GM12878 (cell line): Measurements from ENCODE around the gene APOLD1. TPM values are rescaled to one million over a fixed set of nuclear protein-coding genes. Genes with fewer than 3 reads are reported as not detected.
A peak's percentile ranks its signal among the peaks of the same experiment; 100 is the strongest.

Experiments used
- BCL3 ChIP-seq: IDR thresholded peaks from 2 replicates; pipeline ENCODE4 v1.6.1; 2011; ENCODE audit warnings: borderline replicate concordance, low read depth, mild to moderate bottlenecking, moderate library complexity, low read length; ENCODE audit not compliant: insufficient read depth, poor library complexity, severe bottlenecking
- CHD1 ChIP-seq: IDR thresholded peaks from 2 replicates; pipeline ENCODE4 v1.6.1; 2012; ENCODE audit warnings: low read depth, low read length, improper control_type of control experiment
- DPF2 ChIP-seq: fragments of 450-650 bp; IDR thresholded peaks from 2 replicates; pipeline ENCODE4 v1.6.1; 2017; ENCODE audit warnings: mild to moderate bottlenecking
- E2F8 ChIP-seq: fragments of 450-650 bp; IDR thresholded peaks from 2 replicates; pipeline ENCODE4 v1.6.1; 2018; ENCODE audit warnings: mild to moderate bottlenecking, low read depth, moderate library complexity; ENCODE audit not compliant: partially characterized antibody
- GATAD2B ChIP-seq: fragments of 450-650 bp; conservative IDR thresholded peaks from 2 replicates; pipeline ENCODE4 v1.6.1; 2017; ENCODE audit warnings: low read depth, mild to moderate bottlenecking, moderate library complexity
- IKZF1 ChIP-seq: fragments of 450-650 bp; conservative IDR thresholded peaks from 2 replicates; pipeline ENCODE4 v1.6.1; 2017; ENCODE audit warnings: antibody characterized with exemption, mild to moderate bottlenecking
- IRF5 ChIP-seq: fragments of 450-650 bp; IDR thresholded peaks from 2 replicates; pipeline ENCODE4 v1.6.1; 2017; ENCODE audit warnings: borderline replicate concordance
- KAT2A ChIP-seq: conservative IDR thresholded peaks from 2 replicates; pipeline ENCODE4 v1.6.1; 2011; ENCODE audit warnings: low read depth, low read length; ENCODE audit not compliant: control insufficient read depth
- KLF5 ChIP-seq: fragments of 450-650 bp; IDR thresholded peaks from 2 replicates; pipeline ENCODE4 v1.6.1; 2014; ENCODE audit warnings: mild to moderate bottlenecking; ENCODE audit not compliant: partially characterized antibody
- LARP7 ChIP-seq: fragments of 450-650 bp; IDR thresholded peaks from 2 replicates; pipeline ENCODE4 v1.6.1; 2017; ENCODE audit warnings: mild to moderate bottlenecking
- MYB ChIP-seq: fragments of 150-350 bp; IDR thresholded peaks from 2 replicates; pipeline ENCODE4 v1.6.1; 2014; ENCODE audit warnings: mild to moderate bottlenecking, low read depth, low read length, borderline replicate concordance
- MYC ChIP-seq: IDR thresholded peaks from 2 replicates; pipeline ENCODE4 v1.6.1; 2011; ENCODE audit warnings: mild to moderate bottlenecking, low read length, moderate library complexity, inconsistent platforms; ENCODE audit not compliant: insufficient read depth, insufficient replicate concordance, insufficient read length, severe bottlenecking
- PKNOX1 ChIP-seq: fragments of 450-650 bp; IDR thresholded peaks from 2 replicates; pipeline ENCODE4 v1.6.1; 2016; ENCODE audit warnings: mild to moderate bottlenecking
- RELA ChIP-seq: fragments of 450-650 bp; IDR thresholded peaks from 2 replicates; pipeline ENCODE4 v1.8.0; 2014; ENCODE audit warnings: borderline replicate concordance; ENCODE audit not compliant: partially characterized antibody
- SIX5 ChIP-seq: IDR thresholded peaks from 2 replicates; pipeline ENCODE4 v1.6.1; 2011; ENCODE audit warnings: mild to moderate bottlenecking, low read depth, low read length, moderate library complexity; ENCODE audit not compliant: severe bottlenecking
- STAT1 ChIP-seq: fragments of 450-650 bp; conservative IDR thresholded peaks from 2 replicates; pipeline ENCODE4 v1.6.1; 2014; ENCODE audit warnings: antibody characterized with exemption, mild to moderate bottlenecking
- TAF1 ChIP-seq: IDR thresholded peaks from 2 replicates; pipeline ENCODE4 v1.6.1; 2011; ENCODE audit warnings: mild to moderate bottlenecking, low read depth, low read length, borderline replicate concordance
- USF2 ChIP-seq: IDR thresholded peaks from 2 replicates; pipeline ENCODE4 v1.6.1; 2011; ENCODE audit warnings: low read depth, low read length, improper control_type of control experiment, borderline replicate concordance
- ZBTB33 ChIP-seq: fragments of 450-650 bp; IDR thresholded peaks from 2 replicates; pipeline ENCODE4 v1.6.1; 2017; ENCODE audit warnings: mild to moderate bottlenecking
- ZNF217 ChIP-seq: fragments of 450-650 bp; IDR thresholded peaks from 2 replicates; pipeline ENCODE4 v1.6.1; 2017; ENCODE audit warnings: antibody characterized with exemption, mild to moderate bottlenecking
- polyA plus RNA-seq, 11 experiments: library from polyadenylated mRNA; depleted of rRNA in 4 of 11; unstranded in 6 of 11; stranded (reverse) in 5 of 11; fragments of >200 nt; fragmentation: Nextera tagmentation in 4 of 11; fragmentation: Illumina TruSeq in 1 of 11; extraction: Ambion mirVana in 4 of 11; extraction: Trizol in 1 of 11; gene quantifications; 1 replicate in 1 of 11; 2 replicates in 10 of 11; pipeline versions ENCODE4 v1.2.1 to v1.2.3, GENCODE V29; 2011 to 2016; ENCODE audit warnings: inconsistent platforms in 2 of 11, missing spikeins in 2 of 11, low read depth in 1 of 11
- total RNA-seq, 4 experiments: library from RNA; depleted of rRNA in 3 of 4; stranded (reverse); fragments of >200 nt in 3 of 4; fragmentation: Illumina TruSeq in 1 of 4; extraction: Trizol in 1 of 4; gene quantifications; 2 replicates each; pipeline versions ENCODE4 v1.2.1 to v1.2.3, GENCODE V29; 2013 to 2021

APOLD1 gene
- total and polyA plus RNA-seq, 10 of the 15 experiments (the other 5 are each of a cell fraction or from before 2014, with no cell fraction given): 1.1 to 8.9 (median 4.2) TPM

- no peak for TF ChIP-seq RELA
- no peak for TF ChIP-seq IRF5
- TF ChIP-seq BCL3: no peak
- TF ChIP-seq IKZF1: no peak; the same call in 1 of the 2 replicates
- TF ChIP-seq KAT2A: no peak
- TF ChIP-seq SIX5: no peak
- TF ChIP-seq ZBTB33: no peak
- no peak for TF ChIP-seq LARP7
- TF ChIP-seq PKNOX1: peak; percentile 83
- peak; percentile 62; the same call in 1 of the 2 replicates for TF ChIP-seq GATAD2B
- TF ChIP-seq MYB: no peak
- TF ChIP-seq KLF5: no peak
- TF ChIP-seq STAT1: no peak
- TF ChIP-seq ZNF217: no peak
- no peak for TF ChIP-seq USF2
- TF ChIP-seq TAF1: no peak
- 0 out of 2 replicates have a peak, but pooled peaks have one; percentile 48 for TF ChIP-seq CHD1
- no peak for TF ChIP-seq MYC
- no peak; the same call in 1 of the 2 replicates for TF ChIP-seq DPF2
- TF ChIP-seq E2F8: no peak
Measured at GRCh38 chr12:12807970-12808702, 22.7 kb downstream of the APOLD1 start (continued).
